ENCODE measurements around the gene FAM241B. TPM values are rescaled to one million over a fixed set of nuclear protein-coding genes. Genes with fewer than 3 reads are reported as not detected.

Gene FAM241B
- total and polyA plus RNA-seq, 10 of the 15 experiments (the other 5 are each of a cell fraction or from before 2014, with no cell fraction given) = 0.09 to 0.99 (median 0.24) TPM

GRCh38 chr10:69636626-69637605, 6.9 kb downstream of the FAM241B start:
- Histone ChIP-seq H3K4me1 (ENCODE audit: control insufficient read depth, insufficient read depth, low read length) (no peaks in the 10 kb centered on the region), H2AFZ (ENCODE audit: control insufficient read depth, low read depth, low read length) (no peak overlapping the region), H3K79me2 (ENCODE audit: control insufficient read depth, insufficient read depth, low read length) (no peaks in the 10 kb centered on the region), H3K36me3 (ENCODE audit: control insufficient read depth in 2 of 2, insufficient read depth in 2 of 2, low read length in 1 of 2) (no peaks in the 10 kb centered on the region), H3K9ac (ENCODE audit: control insufficient read depth, insufficient read depth, low read length) (no peak overlapping the region), H3K27me3 (replicated peaks in 1 of 2; ENCODE audit: control insufficient read depth in 2 of 2, insufficient read depth in 2 of 2, low read length in 1 of 2) (no peaks in the 10 kb centered on the region; a peak in 1 of 4 replicates), H3K9me3 (replicated peaks; ENCODE audit: control insufficient read depth, insufficient read depth, low read length) (no peaks in the 10 kb centered on the region), H3K4me2 (ENCODE audit: control insufficient read depth, insufficient read depth) (no peak overlapping the region), H3K4me3 (no peak overlapping the region), H4K20me1 (ENCODE audit: control insufficient read depth, insufficient read depth) (no peaks in the 10 kb centered on the region), H3K27ac (ENCODE audit: control insufficient read depth, insufficient read depth) (no peak overlapping the region)
- in situ Hi-C loops (cut with MboI) = loop anchor here (5.0 to 10.0 kb wide), 3 partner anchors 120 to 382 kb away; partner anchors contain the start of gene TACR2
- WGBS (ENCODE audit: insufficient coverage, insufficient replicate concordance, low lambda C conversion rate, missing lambda C conversion rate) = 7% methylated on average over 10 of the region's 10 CpGs
- no TSS peak for BruUV-seq (replicated peaks)
- SMC1A ChIA-PET (ENCODE audit: uncharacterized antibody, unreplicated experiment) = interaction anchor here (0.7 to 7.5 kb wide), 10 partner anchors 7 to 229 kb away, joined by 3 to 66 read pairs (median 3); partner anchors contain the start of gene FAM241B
- POLR2A ChIA-PET = no interaction called here
- DNase-seq (ENCODE audit: low read depth, low spot score) (no peak), FAIRE-seq (no peak), ATAC-seq (peak; percentile 56)
- TF ChIP-seq CTCF (IDR thresholded peaks at IDR 0.05 in 2 of 3, conservative IDR thresholded peaks at IDR 0.05 in 1 of 3; ENCODE audit: control insufficient read depth in 2 of 3, extremely low read depth in 1 of 3, insufficient read depth in 1 of 3, low read depth in 3 of 3, low read length in 3 of 3) = peak; percentile 22 to 39 (median 36); a peak in 4 of 6 replicates
- TF ChIP-seq IKZF1 (conservative IDR thresholded peaks at IDR 0.05) = no peak
- no peak for TF ChIP-seq HDAC2 (IDR thresholded peaks at IDR 0.05)
- TF ChIP-seq TCF7 (IDR thresholded peaks at IDR 0.05; ENCODE audit: borderline replicate concordance) = no peak
- peak; percentile 29; the same call in 1 of the 2 replicates for TF ChIP-seq SMC3 (IDR thresholded peaks at IDR 0.05; ENCODE audit: borderline replicate concordance, low read length)
- CTCF ChIA-PET = interaction anchor here (0.6 to 11.9 kb wide), 11 partner anchors 9 to 321 kb away, joined by 3 to 189 read pairs (median 4); no protein-coding TSS in a partner anchor
- intact Hi-C loops (cut with micrococcal nuclease; ENCODE audit: unreplicated experiment) = loop anchor here (5.0 kb wide), 3 partner anchors 105 to 230 kb away; no protein-coding TSS in a partner anchor
- RAD21 ChIA-PET (ENCODE audit: unreplicated experiment) = interaction anchor here (0.6 to 4.8 kb wide), 5 partner anchors 10 to 606 kb away, joined by 3 to 59 read pairs (median 3); no protein-coding TSS in a partner anchor

All from GM12878 (cell line).